Tibial nerve (tissue), 4 donors: ENCODE data around the gene IGSF8.

ENCODE experiments used
- CTCF ChIP-seq, 5 experiments: fragments of 200-600 bp in 3 of 5; fragments of 450-650 bp in 2 of 5; sonication (generic) in 3 of 5; IDR thresholded peaks; one replicate each; pipeline ENCODE4 v1.5.1; 2016 to 2019; ENCODE audit warnings: antibody characterized with exemption in 5 of 5, mild to moderate bottlenecking in 3 of 5, moderate library complexity in 2 of 5
- EP300 ChIP-seq, 2 donors: sonication (generic); formaldehyde crosslinking; IDR thresholded peaks; one replicate each; pipeline ENCODE4 v1.6.1; 2017; ENCODE audit warnings: antibody characterized with exemption in 2 of 2, mild to moderate bottlenecking in 1 of 2
- POLR2A ChIP-seq, 2 donors: fragments of 450-650 bp; IDR thresholded peaks; one replicate each; pipeline ENCODE4 v1.6.1; 2017; ENCODE audit warnings: antibody characterized with exemption in 2 of 2, mild to moderate bottlenecking in 2 of 2, moderate library complexity in 2 of 2

GRCh38 chr1:160136926-160137200, 38.4 kb upstream of the IGSF8 start:
- TF ChIP-seq CTCF (IDR thresholded peaks at IDR 0.05), result no peak
- no peak for TF ChIP-seq EP300 (IDR thresholded peaks at IDR 0.05)
- no peak for TF ChIP-seq POLR2A (IDR thresholded peaks at IDR 0.05)
